GM12892 (cell line): ENCODE data around the gene PPBP.

Experiments
- POLR2A ChIP-seq: IDR thresholded peaks from 2 replicates; pipeline ENCODE4 v1.6.1; 2011; ENCODE audit warnings: low read depth, low read length, control low read depth
- POLR2AphosphoS5 ChIP-seq: IDR thresholded peaks from 2 replicates; pipeline ENCODE4 v1.6.1; 2011; ENCODE audit warnings: low read depth, low read length, control low read depth
- TAF1 ChIP-seq: IDR thresholded peaks from 2 replicates; pipeline ENCODE4 v1.6.1; 2011; ENCODE audit warnings: low read depth, mild to moderate bottlenecking, control low read depth, low read length, borderline replicate concordance

GRCh38 chr4:74032064-74032463 lies 44.1 kb upstream of the PPBP start:
- TF ChIP-seq POLR2A (no peak), POLR2AphosphoS5 (no peak), TAF1 (no peak)
